Measurements from ENCODE around the gene UBE2Q1.

The UBE2Q1 gene

GRCh38 chr1:154548028-154548427 is 10.4 kb downstream of the UBE2Q1 start:
- no peak overlapping the region for H3K4me3 ChIP-seq (ENCODE audit: control insufficient read depth, low read depth, low read length)
- TF ChIP-seq CTCF (IDR thresholded peaks at IDR 0.05; ENCODE audit: control insufficient read depth, insufficient read depth, low read depth, low read length, missing control alignments), result no peak
- DNase-seq (ENCODE audit: low read depth), result no peak

- TF ChIP-seq CTCF (IDR thresholded peaks at IDR 0.05; ENCODE audit: control insufficient read depth, insufficient read depth, low read depth, low read length, missing control alignments), result no peak
- DNase-seq (ENCODE audit: low read depth), result no peak
- no peak overlapping the region for H3K4me3 ChIP-seq (ENCODE audit: control insufficient read depth, low read depth, low read length)
These were observed 11.2 kb downstream of the UBE2Q1 start for GRCh38 chr1:154547105-154547732.

GRCh38 chr1:154546264-154547063 is 12.0 kb downstream of the UBE2Q1 start:
- TF ChIP-seq CTCF (IDR thresholded peaks at IDR 0.05; ENCODE audit: control insufficient read depth, insufficient read depth, low read depth, low read length, missing control alignments), result peak; percentile 79
- no peak for DNase-seq (ENCODE audit: low read depth)
- no peak overlapping the region for H3K4me3 ChIP-seq (ENCODE audit: control insufficient read depth, low read depth, low read length)

- TF ChIP-seq CTCF (IDR thresholded peaks at IDR 0.05; ENCODE audit: control insufficient read depth, insufficient read depth, low read depth, low read length, missing control alignments), result no peak
- no peak overlapping the region for H3K4me3 ChIP-seq (ENCODE audit: control insufficient read depth, low read depth, low read length)
- DNase-seq (ENCODE audit: low read depth), result no peak
These were observed 17.2 kb downstream of the UBE2Q1 start for GRCh38 chr1:154541231-154541630.

- no peak for DNase-seq (ENCODE audit: low read depth)
- no peak for TF ChIP-seq CTCF (IDR thresholded peaks at IDR 0.05; ENCODE audit: control insufficient read depth, insufficient read depth, low read depth, low read length, missing control alignments)
- no peak overlapping the region for H3K4me3 ChIP-seq (ENCODE audit: control insufficient read depth, low read depth, low read length)
These were observed 18.7 kb downstream of the UBE2Q1 start for GRCh38 chr1:154539486-154540483.

GRCh38 chr1:154536570-154536969 is 21.9 kb downstream of the UBE2Q1 start:
- DNase-seq (ENCODE audit: low read depth), result no peak
- no peak overlapping the region for H3K4me3 ChIP-seq (ENCODE audit: control insufficient read depth, low read depth, low read length)
- no peak for TF ChIP-seq CTCF (IDR thresholded peaks at IDR 0.05; ENCODE audit: control insufficient read depth, insufficient read depth, low read depth, low read length, missing control alignments)
